Osteoblast (primary cell): Measurements from ENCODE around the gene KAT6B. TPM values are rescaled to one million over a fixed set of nuclear protein-coding genes. Genes with fewer than 3 reads are reported as not detected.

Experiments used
- DNase-seq: peaks from one replicate; pipeline ENCODE4 v3.0.0; 2011; ENCODE audit warnings: low spot score, mixed read lengths; ENCODE audit not compliant: insufficient read length; ENCODE audit errors: missing footprints
- H2AFZ ChIP-seq: 2 replicates; pipeline ENCODE4 v1.6.0; 2011; ENCODE audit warnings: mild to moderate bottlenecking, low read length
- H3K27ac ChIP-seq: 2 replicates; pipeline ENCODE4 v1.5.1; 2011; ENCODE audit warnings: mild to moderate bottlenecking, low read depth, low read length, moderate library complexity
- H3K27me3 ChIP-seq: 2 replicates; pipeline ENCODE4 v1.6.0; 2012; ENCODE audit warnings: mild to moderate bottlenecking, control low read depth, inconsistent platforms, low read length, moderate library complexity; ENCODE audit not compliant: insufficient read depth
- H3K36me3 ChIP-seq: 2 replicates; pipeline ENCODE4 v1.5.1; 2011; ENCODE audit warnings: mild to moderate bottlenecking, low read length, control low read depth, moderate library complexity; ENCODE audit not compliant: insufficient read depth
- H3K4me1 ChIP-seq: 2 replicates; pipeline ENCODE4 v1.5.1; 2011; ENCODE audit warnings: mild to moderate bottlenecking, low read length, control low read depth, moderate library complexity; ENCODE audit not compliant: insufficient read depth
- H3K4me2 ChIP-seq: 2 replicates; pipeline ENCODE4 v1.6.0; 2011; ENCODE audit warnings: mild to moderate bottlenecking, low read length; ENCODE audit not compliant: insufficient read depth
- H3K4me3 ChIP-seq: fragments of 200-600 bp; sonication (generic); 3 replicates; pipeline ENCODE4 v1.5.1; 2012; ENCODE audit warnings: mild to moderate bottlenecking, low read length, inconsistent platforms; ENCODE audit not compliant: insufficient read depth
- H3K79me2 ChIP-seq: 2 replicates; pipeline ENCODE4 v1.6.0; 2012; ENCODE audit warnings: mild to moderate bottlenecking, low read length, control low read depth, inconsistent platforms; ENCODE audit not compliant: insufficient read depth
- H3K9me3 ChIP-seq: 2 replicates; pipeline ENCODE4 v1.5.1; 2011; ENCODE audit warnings: low read depth, low read length, control low read depth
- H4K20me1 ChIP-seq: 2 replicates; pipeline ENCODE4 v1.6.0; 2012; ENCODE audit warnings: mild to moderate bottlenecking, low read length, control low read depth; ENCODE audit not compliant: insufficient read depth
- total RNA-seq: library from RNA; depleted of rRNA; stranded (reverse); fragments of >200 nt; gene quantifications from 2 replicates; pipeline ENCODE4 v1.2.3, GENCODE V29; 2012
- TF ChIP-seq, protein P1 (sequence below): IDR thresholded peaks from 2 replicates; pipeline ENCODE4 v1.5.1; 2011; ENCODE audit warnings: mild to moderate bottlenecking, low read depth, low read length, moderate library complexity; ENCODE audit errors: extremely low read depth

The KAT6B gene
- total RNA-seq, 1 donor = 24.6 TPM

DNA sequence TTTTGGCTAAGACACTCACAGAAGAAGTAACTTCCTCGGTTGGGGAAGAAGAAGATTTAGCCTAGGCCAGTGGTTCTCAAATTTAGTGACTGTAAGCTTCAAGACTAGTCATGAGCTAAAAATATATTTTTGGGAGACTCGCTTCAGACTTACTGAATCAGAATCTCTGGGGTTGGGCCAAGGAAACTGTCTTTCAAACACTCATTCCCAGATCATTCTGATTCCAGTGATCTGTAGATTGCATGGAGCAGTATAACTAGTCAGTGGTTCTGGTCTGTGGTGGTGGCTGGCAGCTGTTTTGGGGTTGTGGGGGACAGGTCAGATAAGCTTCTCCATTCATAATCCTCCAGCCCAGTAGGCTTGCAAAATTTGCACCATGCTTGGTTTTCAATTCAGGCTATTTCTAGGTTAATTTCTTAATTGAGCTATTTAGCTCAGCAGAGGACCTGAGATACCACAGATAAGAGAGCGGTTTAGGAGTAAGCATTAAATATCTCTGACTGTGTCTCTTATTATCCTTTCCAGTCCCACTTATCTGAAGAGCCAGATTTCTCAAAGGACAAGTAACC is 3.8 kb upstream of the KAT6B start:
- H3K9me3 ChIP-seq = no peaks in the 10 kb centered on the region
- H3K4me1 ChIP-seq = peaks cover 28% of the 10 kb centered on the region
- no peak overlapping the region for H3K4me3 ChIP-seq
- peak overlapping the region; percentile 66 for H2AFZ ChIP-seq
- DNase-seq = peak; percentile 95
- peaks cover 7% of the 10 kb centered on the region for H4K20me1 ChIP-seq
- H3K36me3 ChIP-seq = no peaks in the 10 kb centered on the region
- no peaks in the 10 kb centered on the region for H3K27me3 ChIP-seq
- peak overlapping the region; percentile 84 for H3K27ac ChIP-seq
- TF ChIP-seq, protein P1, sequence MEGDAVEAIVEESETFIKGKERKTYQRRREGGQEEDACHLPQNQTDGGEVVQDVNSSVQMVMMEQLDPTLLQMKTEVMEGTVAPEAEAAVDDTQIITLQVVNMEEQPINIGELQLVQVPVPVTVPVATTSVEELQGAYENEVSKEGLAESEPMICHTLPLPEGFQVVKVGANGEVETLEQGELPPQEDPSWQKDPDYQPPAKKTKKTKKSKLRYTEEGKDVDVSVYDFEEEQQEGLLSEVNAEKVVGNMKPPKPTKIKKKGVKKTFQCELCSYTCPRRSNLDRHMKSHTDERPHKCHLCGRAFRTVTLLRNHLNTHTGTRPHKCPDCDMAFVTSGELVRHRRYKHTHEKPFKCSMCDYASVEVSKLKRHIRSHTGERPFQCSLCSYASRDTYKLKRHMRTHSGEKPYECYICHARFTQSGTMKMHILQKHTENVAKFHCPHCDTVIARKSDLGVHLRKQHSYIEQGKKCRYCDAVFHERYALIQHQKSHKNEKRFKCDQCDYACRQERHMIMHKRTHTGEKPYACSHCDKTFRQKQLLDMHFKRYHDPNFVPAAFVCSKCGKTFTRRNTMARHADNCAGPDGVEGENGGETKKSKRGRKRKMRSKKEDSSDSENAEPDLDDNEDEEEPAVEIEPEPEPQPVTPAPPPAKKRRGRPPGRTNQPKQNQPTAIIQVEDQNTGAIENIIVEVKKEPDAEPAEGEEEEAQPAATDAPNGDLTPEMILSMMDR = no peak
- H3K4me2 ChIP-seq = peak overlapping the region; percentile 37
- peaks cover 7% of the 10 kb centered on the region for H3K79me2 ChIP-seq

DNA sequence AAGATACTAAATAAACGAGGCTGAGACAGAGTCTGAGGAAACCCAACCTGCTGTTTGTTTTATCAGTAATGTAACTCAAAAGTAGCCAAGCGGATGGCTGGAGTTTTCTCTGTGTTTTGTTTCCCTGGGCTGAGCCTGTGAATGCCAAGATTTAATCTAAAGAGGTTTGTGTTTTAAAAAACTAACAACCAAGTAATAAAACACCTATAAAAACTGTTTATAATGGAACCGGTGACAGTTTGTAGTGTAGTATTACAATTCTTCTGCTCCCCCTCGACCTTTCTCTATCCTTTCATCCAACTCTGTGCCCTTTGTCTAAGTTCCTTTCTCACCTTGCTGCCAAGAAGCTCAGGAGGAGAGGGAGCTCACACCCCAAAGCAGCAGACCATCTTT is 2.6 kb upstream of the KAT6B start:
- no peaks in the 10 kb centered on the region for H3K9me3 ChIP-seq
- H4K20me1 ChIP-seq = peaks cover 13% of the 10 kb centered on the region
- H3K79me2 ChIP-seq = peaks cover 16% of the 10 kb centered on the region
- TF ChIP-seq, protein P1 = no peak
- no peaks in the 10 kb centered on the region for H3K36me3 ChIP-seq
- peaks cover 28% of the 10 kb centered on the region for H3K4me1 ChIP-seq
- no peaks in the 10 kb centered on the region for H3K27me3 ChIP-seq
- H3K4me2 ChIP-seq = no peak overlapping the region
- H3K4me3 ChIP-seq = no peak overlapping the region
- DNase-seq = no peak
- peak overlapping the region; percentile 25 for H2AFZ ChIP-seq
- H3K27ac ChIP-seq = no peak overlapping the region

DNA sequence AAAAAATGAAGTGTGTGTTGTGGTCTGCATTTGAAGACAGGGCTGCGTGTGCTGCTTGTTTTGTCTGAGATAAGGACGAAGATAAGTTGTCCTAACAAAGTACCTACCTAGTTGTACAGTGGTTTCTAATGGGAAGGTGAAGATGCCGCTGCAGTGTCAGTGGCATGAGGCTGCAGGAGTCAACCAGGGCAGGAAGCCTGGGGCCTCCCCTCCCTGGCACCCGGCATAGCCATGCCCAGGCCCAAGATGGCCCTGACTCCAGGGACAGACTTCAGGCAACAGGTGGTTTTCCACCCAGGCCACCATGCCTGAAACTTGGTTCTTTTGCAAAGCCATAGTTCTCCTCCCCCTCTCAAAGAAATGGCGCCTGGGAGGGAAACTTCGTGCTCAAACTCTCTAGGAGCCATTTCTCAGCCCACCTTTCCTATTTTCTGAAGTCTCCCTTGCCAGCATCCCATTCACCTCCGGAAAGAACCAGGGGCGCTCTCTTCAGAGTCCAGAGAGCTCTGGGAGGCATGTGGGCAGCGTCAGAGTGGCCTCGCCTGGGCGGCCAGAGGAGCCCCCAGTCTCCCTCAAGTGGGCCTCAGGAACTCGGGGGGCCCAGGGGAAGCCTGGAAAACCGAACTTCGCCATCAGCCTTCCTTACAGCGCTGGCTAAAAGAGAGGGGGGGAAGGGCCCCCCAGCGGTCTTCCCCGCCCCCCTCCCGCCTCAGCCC is 2.1 kb upstream of the KAT6B start:
- Histone ChIP-seq H3K4me3 (peak overlapping the region; percentile 88), H3K79me2 (peaks cover 22% of the 10 kb centered on the region), H3K4me2 (peak overlapping the region; percentile 89), H2AFZ (peak overlapping the region; percentile 95), H3K27me3 (no peaks in the 10 kb centered on the region), H3K36me3 (no peaks in the 10 kb centered on the region), H3K9me3 (no peaks in the 10 kb centered on the region), H4K20me1 (peaks cover 17% of the 10 kb centered on the region), H3K4me1 (peaks cover 28% of the 10 kb centered on the region), H3K27ac (no peak overlapping the region)
- TF ChIP-seq, protein P1 = no peak
- DNase-seq = no peak

DNA sequence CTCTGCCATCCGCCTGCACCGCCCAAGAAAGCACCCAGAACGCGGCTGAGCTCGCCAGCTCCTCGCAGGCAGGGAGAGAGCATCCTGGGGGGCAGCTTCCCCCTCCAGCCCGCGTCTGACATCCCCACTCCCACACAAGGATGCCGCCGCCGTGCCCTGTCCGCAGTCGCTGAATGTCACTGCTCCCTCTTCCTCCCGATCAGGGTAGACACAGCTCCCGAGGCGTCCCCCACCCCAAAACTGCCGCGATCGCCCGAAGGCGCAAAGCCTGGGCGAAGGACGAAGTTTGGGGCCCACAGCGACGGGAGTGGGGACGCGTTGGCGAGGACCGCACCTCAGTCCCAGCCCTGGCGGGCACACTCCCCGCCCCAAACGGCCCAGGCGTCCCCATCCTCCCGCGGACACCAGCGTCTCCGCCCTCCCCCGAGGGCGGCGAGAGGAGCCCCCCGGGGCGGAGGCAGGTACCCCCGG is 1.5 kb upstream of the KAT6B start:
- peak; percentile 83 for DNase-seq
- Histone ChIP-seq H3K4me2 (peak overlapping the region; percentile 89), H3K4me3 (peak overlapping the region; percentile 88), H3K36me3 (no peaks in the 10 kb centered on the region), H3K27me3 (no peaks in the 10 kb centered on the region), H3K79me2 (peaks cover 24% of the 10 kb centered on the region), H3K27ac (no peak overlapping the region), H4K20me1 (peaks cover 17% of the 10 kb centered on the region), H2AFZ (peak overlapping the region; percentile 95), H3K4me1 (peaks cover 28% of the 10 kb centered on the region), H3K9me3 (no peaks in the 10 kb centered on the region)
- TF ChIP-seq, protein P1 = no peak
